ENCODE results near the gene HIP1. TPM values are rescaled to one million over a fixed set of nuclear protein-coding genes. Genes with fewer than 3 reads are reported as not detected.
"Not testable (repeated sequence)": the region's sequence is repeated elsewhere in the genome, so short reads cannot be mapped to it uniquely, and the experiment has no call there.

HIP1 gene
- polyA plus RNA-seq, 3 donors, result 30.2 to 35.6 (median 33.1) TPM

DNA sequence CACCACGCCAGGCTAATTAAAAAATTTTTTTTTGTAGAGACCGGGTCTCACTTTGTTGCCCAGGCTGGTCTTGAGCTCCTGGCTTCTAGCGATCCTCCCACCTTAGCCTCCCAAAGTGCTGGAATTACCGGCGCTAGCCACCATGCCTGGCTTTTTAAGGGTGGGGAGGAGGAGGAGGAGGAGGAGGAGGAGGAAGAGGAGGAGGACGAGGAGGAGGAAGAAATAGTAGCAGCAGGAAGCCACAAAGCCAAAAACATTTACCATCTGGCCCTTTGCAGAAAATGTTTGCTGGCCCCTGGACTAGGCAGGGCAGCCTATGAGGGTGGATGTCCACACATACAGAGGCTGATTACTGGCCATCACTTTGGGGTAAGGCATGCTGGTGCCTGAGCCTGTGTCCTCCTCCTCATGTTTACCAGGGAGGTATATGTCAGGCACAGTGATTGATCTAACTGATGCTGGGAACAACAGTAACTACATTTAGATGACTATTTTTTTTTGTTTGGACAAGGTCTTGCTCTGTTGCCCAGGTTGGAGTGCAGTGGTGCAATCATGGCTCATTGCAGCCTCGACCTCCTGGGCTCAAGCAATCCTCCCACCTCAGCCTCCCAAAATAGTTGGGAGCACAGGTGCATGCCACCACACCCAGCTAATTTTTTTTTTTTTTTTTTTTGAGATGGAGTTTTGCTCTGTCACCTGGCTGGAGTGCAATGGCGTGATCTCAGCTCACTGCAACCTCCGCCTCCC is 122.1 kb downstream of the HIP1 start:
- no peak for DNase-seq

DNA sequence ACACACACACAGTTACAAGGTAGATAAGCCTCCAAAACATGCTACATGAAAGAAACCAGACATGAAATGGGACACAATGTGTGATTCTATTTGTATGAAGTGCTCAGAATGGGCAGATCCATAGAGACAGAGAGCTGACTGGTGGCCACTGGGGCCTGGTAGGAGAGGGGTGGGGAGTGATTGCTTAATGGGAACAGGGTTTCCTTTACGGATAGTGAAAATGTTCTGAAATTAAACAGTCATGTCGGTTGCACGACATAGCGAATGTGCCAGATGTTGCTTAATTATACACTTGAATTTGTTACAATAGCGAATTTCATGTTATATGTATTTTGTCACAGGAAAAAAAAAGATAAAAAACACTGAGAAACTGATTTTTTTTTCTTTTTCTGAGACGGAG is 124.3 kb downstream of the HIP1 start:
- DNase-seq, result no peak

DNA sequence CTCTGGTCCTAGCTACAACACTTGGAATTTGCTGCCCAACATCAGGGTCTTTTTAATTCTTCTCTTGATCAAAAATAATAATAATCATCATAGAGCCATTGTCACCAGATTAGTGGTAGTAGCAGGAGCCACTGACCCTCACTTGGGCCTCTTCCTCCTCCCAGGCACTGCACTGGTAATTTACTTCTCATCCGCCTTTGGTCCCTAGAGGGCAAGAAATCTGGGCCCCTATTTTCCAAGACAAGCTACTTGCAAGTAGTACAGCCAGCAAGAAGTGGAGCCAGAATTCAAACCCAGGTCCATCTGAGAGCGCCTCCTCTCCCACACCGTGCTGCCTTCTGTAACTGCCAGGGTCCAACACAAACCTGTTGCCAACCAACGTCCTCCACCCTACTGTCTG is 125.4 kb downstream of the HIP1 start:
- DNase-seq, result no peak

DNA sequence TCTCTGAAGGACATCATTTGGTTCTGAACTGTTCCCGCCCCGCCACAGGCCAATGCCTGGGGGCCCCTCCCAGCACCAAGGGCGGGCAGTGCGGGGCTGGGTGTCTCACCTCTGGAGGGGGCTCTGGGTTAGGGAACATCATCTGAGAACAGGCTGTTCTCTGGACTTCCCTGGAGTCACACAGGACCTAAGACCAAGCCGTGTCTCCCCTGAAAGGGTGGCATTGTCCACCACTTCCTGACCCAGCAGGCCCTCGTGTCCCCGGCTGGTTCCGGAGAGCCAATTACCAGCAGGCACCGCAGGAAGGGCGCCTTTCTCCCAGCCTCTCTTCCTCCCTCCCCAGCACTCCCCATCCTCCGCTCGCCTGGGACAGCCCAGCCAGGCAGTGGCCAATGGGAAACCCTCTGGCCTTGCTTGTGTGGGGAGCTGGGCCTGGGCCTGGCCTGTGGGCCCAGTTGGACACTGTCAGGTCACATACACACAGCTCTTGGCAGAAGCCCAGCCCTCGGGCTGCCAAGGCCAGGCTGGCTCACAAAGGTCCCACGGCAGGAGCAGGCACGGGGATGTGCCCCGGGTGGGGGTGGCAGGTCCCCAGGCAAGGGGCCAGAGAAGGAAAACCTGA is 127.1 kb downstream of the HIP1 start:
- DNase-seq, result no peak

DNA sequence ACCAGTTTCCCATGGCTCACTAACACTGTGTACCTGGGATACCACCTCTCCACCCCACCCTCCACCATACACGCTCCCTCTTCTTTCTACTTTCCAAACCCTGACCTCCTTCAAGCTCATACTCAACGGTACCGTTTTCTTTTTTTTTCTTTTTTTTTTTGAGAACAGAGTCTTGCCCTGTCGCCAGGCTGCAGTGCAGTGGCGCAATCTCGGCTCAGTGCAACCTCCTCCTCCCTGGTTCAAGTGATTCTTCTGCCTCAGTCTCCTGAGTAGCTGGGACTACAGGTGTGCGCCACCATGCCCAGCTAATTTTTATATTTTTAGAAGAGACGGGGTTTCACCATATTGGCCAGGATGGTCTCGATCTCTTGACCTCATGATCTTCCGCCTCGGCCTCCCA is 129.3 kb downstream of the HIP1 start:
- DNase-seq, result not testable (repeated sequence)

DNA sequence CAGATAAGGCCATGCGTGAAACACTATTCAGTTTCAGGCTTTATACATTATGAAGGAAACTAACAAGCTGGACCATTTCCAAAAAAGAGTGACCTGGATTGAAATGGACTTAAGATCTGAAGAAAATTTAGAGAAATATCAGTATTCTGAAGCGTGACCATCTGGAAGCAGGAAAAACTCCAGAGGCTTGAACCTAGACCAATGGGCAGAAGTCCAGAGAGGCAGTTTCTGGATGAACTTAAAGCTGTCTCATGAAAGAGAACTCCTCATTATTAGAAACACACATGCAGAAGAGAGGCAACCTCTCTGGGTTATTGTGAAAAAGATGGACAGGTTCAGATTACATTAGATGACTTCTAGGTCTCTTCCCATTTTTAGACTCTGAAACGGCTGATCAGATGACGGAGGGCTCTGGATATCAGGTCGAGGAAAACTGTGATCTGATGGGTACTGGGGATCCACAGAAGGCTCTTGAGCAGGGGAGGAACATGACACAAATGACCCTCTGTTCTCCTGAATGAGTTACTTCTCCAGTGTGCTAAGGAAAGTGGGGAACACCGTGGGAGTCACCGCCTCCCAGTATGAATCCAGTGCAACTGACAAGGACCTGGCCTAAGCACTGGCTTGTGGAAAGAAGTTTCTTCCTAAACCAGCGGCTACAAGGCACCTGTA is 130.2 kb downstream of the HIP1 start:
- DNase-seq, result no peak

DNA sequence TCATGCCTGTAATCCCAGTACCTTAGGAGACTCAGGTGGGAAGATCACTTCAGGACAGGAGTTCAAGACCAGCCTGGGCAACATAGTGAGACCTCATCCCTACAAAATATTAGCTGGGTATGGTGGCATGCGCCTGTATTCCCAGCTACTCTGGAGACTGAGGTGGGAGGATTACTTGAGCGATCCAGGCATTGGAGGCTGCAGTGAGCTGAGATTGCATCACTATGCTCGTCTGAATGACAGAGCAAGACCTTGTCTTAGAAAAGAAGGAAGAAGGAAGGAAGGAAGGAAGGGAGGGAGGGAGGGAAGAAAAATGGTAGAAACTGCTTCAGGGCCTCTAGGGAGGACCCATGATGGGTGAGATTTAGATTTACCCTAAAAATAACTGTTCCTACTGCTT is 134.3 kb downstream of the HIP1 start:
- no peak for DNase-seq

DNA sequence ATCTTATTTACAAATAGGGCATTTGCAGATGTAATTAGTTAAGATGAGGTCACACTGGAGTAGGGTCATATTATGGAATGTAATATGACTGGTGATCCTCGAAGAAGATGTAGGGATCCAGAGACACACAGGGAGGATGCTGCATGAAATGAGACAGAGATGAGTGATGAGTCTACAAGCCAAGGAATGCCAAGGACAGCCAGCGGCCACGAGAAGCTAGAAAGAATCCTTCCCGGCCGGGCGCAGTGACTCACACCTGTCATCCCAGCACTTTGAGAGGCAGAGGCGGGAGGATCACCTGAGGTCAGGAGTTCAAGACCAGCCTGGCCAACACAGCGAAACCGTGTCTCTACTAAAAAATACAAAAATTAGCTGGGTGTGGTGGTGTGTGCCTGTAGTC is 135.9 kb downstream of the HIP1 start:
- DNase-seq, result not testable (repeated sequence)

DNA sequence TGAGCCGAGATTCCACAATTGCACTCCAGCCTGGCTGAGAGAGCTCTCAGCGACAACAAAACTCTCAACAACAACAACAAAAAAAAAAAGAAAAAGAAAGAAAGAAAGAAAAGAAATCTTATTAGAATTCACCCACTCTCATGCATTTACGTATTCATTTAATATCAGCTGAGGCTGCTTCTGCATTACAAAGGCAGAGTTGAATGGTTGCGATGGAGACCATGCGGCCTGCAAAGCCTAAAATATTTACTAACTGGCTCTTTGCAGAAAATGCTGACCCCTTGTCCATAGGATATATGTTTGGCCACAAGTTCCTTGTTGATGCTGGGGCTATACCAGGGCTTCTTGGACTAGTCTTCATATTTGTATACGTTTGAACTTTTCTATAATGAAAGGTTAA is 137.2 kb downstream of the HIP1 start:
- DNase-seq, result no peak

DNA sequence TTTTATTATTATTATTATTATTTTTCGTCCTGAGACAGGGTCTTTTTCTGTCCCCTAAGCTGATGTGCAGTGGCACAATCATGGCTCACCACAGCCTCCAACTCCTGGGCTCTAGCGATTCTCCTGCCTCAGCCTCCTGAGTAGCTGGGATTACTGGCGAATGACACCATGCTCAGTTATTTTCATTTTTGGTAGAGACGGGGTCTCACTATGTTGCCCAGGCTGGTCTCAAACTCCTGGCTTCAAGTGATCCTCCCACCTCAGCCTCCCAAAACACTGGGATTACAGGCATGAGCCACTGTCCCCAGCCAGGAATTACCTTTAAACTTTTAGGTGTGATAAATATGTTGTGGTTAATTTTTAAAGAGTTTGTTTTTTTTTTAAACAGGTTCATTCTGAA is 138.0 kb downstream of the HIP1 start:
- DNase-seq, result not testable (repeated sequence)

DNA sequence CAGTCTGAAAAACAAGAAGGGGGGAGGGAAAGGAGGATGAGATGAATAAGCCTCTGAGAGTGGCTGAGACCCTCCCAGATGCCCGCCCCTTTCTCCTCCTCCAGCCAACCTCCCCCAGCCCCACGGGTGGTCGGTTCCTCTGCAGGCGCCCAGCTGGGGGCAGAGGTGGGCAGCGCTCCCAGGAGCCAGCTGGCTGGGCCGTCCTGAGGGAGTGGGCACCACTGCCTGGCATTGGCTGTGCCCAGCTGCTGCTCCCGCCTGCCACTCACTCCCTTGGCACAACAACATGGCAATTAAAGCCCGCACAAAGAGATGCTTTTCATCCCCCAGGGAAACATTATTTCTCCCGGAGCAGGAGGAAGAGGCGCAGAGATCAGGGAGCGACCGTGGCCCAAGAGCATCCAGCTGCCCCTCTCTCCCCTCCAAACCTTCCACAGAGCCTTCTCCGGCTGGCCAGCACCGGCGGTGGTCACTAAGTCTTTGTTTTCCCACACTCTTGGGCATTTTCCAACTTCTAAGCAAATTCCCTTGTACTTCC is 139.4 kb downstream of the HIP1 start:
- peak; percentile 82 for DNase-seq

DNA sequence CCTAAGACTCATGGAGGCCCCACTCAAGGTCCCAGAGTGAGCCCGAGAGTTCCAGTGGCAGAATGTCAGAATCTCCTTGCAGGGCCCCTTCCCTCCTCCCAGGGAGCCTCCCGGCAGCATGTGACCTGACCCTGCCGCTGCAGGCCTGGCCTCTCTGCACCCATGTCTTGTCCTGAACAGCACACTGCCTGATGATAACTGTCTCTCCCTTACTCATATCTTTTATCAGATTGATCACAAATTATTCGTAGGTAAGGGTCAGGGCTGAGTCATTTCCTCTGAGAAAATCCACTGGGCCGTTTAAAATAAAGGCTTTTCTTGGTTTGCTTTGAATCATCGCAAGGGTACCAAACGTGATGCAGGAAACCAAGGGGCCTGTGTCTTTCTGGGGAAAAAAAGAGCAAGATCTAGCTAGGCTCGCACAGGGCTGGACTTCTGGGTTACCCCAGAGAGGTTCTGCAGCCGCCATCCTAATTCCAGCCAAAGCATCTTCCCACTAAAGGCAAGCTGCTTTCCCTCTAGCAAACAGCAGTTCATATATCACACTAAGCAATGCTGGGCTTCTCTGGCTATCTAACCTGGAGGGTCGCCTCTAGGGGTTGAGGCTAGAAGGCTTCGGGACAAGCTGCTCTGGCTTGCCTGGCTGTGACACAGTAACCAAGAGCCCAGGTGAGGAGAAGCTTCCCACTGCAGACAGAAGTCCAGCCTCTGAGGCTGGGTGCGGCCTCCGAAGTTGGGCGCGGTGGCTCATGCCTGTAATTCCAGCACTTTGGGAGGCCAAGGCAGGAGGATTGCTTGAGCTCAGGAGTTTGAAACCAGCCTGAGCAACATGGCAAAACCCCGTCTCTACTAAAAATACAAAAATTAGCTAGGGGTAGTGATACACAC is 141.8 kb downstream of the HIP1 start:
- DNase-seq, result no peak

DNA sequence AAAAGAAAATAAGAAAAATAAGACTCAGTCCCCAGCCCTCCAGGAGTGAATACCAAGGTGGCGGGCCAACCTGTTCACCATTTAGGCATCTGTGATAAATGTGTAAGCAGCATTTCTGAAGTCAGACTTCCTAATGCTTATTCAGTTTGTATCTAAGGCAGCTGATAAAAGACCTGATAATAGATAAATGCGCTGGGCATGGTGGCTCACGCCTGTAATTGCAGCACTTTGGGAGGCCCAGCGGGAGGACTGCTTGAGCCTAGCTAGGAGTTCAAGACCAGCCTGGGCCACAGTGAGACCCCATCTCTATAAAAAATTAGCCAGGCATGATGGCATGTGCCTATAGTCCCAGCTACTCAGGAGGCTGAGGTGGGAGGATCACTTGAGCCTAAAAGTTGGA is 143.0 kb downstream of the HIP1 start:
- no peak for DNase-seq

DNA sequence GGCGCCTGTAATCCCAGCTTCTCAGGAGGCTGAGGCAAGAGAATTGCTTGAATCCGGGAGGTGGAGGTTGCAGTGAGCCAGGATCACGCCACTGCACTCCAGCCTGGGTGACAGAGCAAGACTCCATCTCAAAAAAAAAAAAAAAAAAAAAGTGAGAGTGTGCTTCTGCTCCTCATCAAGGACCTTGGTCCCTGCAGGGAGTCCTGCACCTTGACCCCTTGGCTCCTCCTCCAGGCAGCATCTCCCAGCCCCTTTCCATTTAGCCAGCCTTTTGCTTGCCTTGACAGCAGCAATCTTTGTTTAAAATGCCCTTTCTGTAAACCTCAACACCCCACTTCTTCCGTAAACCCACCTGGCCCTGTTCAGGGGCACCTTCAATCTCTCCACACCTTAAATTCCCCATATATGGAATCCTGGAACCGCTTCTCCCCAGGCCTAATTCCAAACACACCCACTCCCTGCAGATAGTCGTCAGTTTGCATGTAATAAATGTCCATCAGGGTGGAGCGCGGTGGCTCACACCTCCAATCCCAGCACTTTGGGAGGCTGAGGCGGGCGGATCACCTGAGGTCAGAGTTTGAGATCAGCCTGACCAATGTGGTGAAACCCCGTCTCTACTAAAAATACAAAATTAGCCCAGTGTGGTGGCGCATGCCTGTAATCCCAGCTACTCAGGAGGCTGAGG is 145.1 kb downstream of the HIP1 start:
- not testable (repeated sequence) for DNase-seq

DNA sequence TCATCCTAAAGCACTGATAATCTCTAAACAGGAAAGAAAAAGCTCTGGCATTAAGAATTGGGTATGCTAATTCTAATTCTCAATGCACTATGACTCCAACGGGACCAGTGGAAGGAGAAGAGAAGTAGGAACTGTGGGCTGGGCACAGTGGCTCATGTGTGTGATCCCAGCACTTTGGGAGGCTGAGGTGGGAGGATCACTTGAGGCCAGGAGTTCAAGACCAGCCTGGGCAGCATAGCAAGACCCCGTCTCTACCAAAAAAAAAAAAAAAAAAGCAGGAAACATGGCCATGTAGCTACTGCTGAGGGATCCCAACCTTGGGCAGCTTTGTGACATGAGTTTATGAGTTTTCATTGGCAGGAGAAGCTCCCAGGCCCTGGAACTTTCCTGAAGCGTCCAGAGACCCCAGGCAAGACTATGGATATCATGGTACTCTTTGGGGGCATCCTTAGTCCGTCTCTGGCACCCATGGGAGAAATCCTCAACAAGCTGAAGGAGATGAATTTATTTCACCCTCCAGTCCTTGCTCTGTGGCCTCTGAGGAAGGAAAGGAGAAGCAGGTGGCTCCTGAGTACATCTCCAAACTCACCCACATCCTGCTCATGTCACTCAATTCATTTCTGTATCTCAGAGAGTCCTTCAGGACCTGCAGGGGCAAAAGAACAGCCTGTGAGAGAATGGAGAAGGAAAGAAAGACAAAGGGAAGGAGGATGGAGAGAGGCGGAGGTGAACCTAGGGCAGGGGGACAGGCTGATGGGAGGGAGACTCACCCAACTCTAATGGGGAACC is 147.1 kb downstream of the HIP1 start:
- DNase-seq, result no peak

DNA sequence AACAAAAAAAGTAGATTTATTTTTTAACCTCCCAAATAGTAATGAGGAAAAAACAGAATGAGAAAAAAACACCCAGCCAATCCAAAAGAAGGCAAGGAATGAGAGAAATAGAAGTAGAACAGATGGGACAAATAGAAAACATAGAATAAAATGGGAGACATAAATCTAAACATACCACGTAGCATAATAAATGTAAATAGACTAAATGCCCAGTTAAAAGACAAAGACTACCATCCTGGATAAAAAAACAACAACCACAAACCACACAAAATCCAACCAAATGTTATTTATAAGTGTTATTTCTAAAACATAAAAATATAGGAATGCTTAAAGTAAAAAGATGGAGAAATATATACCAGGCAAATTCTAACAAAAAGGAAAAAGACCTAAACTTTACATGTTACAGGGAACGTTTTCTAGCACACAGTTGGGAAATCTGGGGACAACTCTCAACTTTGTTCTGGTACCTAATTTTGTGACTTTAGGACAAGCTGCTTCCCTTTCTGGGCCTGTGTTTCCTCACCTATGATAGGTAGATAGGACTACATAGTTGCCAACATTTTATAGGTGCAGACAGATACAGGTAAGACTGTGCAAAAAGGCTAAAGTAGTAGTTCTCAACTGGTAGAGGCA is 148.3 kb downstream of the HIP1 start:
- no peak for DNase-seq

DNA sequence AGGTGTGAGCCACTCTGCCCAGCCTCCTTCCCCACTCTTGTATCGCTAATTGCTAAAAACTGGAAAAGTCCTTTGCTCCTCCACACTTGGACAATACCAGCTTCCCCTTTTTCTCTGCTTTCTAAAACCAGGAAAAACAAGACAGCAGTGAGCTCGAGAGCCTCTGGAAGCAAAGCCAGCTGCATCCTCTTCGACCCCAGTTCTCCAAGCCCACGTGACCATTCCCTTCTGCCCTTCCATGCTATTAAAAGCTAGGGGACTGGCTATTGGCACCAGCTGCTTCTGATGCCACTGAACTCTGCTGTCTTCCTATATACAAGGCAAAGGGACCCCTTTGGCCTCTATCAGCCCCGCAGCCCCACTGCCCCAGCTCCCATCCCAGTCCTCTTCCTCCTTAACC is 154.4 kb downstream of the HIP1 start:
- no peak for DNase-seq

DNA sequence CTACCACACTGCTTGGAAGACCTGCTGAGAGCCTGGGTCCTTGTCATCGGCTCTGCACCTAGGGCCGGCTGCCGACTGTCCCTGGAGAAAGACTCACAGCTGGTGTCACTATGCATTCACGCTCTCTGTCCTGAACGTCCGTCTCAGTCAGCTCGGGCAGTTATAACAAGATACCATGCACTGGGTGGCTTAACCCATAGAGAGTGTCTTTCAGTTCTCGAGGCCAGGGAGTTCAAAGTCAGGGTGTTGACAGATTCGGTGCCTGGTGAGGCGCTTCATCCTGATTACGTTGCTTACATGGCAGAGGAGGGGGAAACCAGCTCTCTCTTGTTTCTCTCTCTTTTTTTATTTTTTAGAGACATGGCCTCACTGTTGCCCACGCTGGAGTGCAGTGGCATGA is 155.5 kb downstream of the HIP1 start:
- DNase-seq, result no peak

DNA sequence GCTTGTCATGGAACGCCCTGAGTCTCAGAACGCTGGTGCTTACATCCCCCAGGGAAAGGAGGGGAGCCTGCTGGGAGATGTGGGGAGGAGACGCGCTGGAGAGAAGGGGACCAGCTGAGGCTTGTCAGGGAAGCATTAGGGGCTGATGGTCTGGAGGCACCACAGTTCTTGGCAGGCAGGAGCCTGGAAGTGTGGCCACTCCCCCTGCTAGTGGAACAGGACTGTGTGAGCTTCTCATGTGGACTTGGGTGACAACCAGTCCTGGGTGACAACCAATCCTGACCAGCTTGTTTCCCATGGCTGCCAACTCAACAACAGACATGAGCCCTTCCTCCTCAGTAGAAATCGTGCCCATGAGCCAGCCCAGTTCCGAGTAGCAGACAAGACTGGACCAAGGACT is 158.8 kb downstream of the HIP1 start:
- DNase-seq, result no peak

DNA sequence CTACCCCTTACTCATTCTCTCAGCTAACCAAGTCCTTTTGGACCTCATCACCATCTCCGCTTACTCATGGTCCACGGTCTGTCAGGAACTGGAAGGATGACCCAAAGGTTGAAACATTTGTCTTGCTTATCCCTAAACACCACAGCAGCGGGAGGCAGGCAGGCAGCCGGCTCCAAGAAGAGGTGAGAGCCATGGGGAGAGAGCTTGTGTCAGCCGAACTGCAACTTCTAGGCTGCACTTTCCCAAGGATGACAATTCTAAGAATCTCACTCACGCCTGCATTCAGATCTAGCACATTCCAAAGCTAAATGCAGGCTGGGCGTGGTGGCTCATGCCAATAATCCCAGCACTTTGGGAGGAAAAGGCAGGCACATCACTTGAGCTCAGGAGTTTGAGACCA is 160.7 kb downstream of the HIP1 start:
- DNase-seq, result no peak
